ENCODE results near the gene EPOP.

DNA sequence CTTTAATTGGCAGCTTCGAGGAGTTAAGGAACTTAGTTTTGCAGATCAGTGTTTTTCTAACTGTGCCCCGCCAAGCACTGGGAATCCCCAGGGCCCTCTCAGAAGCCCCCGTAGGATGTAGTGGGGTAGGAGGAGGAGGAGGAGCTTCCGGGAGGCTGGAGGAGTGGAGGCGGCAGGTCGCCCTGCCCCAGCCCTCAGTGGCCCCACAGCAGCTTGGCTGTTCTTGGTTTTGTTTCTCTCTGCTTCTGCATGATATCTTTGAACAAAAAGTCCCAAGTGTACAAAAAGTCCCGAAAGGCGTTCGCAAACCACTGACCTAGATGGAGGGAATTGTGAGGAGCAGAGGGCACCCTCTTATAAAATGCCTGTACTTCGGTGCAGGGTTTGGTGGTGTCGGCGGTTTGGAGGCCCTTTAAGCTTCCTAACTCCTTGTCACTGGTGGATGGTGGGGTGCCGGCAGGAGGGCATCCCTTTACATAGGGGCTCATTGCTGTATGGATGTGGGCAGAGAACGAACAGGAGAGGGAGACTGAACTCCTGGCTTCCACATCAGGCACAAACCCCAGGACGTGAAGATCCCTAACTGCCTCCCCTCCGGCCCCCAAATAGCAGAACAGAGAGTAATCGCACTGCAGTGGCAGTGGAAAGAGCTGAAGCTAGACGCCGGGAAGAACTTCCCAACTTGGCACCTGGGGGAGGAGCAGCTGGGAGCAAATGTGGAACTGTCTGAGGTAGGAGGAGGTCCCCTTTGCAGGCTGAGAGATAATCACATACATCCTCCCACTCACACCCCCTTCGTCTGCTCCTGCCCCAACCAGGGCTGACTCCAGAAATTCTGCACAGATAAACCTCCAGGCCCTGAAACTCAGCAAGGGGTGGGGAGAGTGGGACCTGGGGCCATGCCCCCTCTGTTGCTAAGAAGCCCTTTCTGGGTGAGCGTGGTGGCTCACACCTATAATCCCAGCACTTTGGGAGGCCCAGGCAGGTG is 20.1 kb downstream of the EPOP start:
- TF ChIP-seq, protein P1, sequence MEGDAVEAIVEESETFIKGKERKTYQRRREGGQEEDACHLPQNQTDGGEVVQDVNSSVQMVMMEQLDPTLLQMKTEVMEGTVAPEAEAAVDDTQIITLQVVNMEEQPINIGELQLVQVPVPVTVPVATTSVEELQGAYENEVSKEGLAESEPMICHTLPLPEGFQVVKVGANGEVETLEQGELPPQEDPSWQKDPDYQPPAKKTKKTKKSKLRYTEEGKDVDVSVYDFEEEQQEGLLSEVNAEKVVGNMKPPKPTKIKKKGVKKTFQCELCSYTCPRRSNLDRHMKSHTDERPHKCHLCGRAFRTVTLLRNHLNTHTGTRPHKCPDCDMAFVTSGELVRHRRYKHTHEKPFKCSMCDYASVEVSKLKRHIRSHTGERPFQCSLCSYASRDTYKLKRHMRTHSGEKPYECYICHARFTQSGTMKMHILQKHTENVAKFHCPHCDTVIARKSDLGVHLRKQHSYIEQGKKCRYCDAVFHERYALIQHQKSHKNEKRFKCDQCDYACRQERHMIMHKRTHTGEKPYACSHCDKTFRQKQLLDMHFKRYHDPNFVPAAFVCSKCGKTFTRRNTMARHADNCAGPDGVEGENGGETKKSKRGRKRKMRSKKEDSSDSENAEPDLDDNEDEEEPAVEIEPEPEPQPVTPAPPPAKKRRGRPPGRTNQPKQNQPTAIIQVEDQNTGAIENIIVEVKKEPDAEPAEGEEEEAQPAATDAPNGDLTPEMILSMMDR (IDR thresholded peaks at IDR 0.05; ENCODE audit: low read depth, low read length), result no peak
- TF ChIP-seq, protein P2, sequence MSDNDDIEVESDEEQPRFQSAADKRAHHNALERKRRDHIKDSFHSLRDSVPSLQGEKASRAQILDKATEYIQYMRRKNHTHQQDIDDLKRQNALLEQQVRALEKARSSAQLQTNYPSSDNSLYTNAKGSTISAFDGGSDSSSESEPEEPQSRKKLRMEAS (IDR thresholded peaks at IDR 0.05; ENCODE audit: low read depth, low read length), result no peak

Measured in NB4 (cell line).